ENCODE data around the gene PTPRJ.

GRCh38 chr11:47941907-47942558 lies 38.3 kb upstream of the PTPRJ start:
- TF ChIP-seq CTCF (IDR thresholded peaks at IDR 0.05; ENCODE audit: poor library complexity) (no peak), EZH2phosphoT487 (IDR thresholded peaks at IDR 0.05; ENCODE audit: low read depth, severe bottlenecking, unreplicated experiment) (no peak)

Measured in hepatocyte (in vitro differentiated cells).